Measurements from ENCODE around the gene NOTUM. TPM values are rescaled to one million over a fixed set of nuclear protein-coding genes. Genes with fewer than 3 reads are reported as not detected.

Gene NOTUM
- total RNA-seq, 5 donors from 2014 or later (not counting 1 experiment from before 2014, with no cell fraction given): 0.13 to 0.33 (median 0.29) TPM; not detected in 2

DNA sequence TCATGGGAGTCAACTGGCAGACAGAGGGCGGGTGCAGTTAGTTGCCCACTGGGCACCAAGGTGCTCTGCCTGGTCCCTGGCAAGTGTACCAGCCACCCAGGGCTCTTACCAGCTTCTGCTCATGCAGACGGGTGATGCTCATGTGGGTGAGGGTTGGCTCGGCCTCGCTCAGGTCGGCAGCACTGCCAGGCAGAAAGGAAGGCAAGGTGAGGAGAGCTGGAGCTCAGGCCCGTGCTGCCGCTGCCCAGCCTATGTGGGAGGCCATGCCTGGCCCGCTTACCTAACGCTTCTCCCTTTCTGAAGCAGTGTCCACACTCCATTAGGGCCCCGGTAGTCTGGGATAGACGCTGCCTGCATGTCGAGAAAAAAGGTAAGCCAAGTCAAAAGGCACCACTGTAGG, 45.7 kb downstream of the NOTUM start:
- no peak for ATAC-seq (replicated peaks in 1 of 4)
- H3K36me3 Mint-ChIP-seq: peaks cover 21% of the 10 kb centered on the region
- H3K27me3 Mint-ChIP-seq: no peaks in the 10 kb centered on the region
- Histone ChIP-seq H3K36me3 (ENCODE audit: control insufficient read depth in 2 of 2, extremely low read depth in 1 of 2, insufficient read depth in 1 of 2, low read length in 1 of 2) (peaks cover 22 to 41% of the 10 kb centered on the region in 2 donors), H3K27ac (ENCODE audit: low read length) (no peak overlapping the region), H3K9me3 (no peaks in the 10 kb centered on the region), H3K27me3 (replicated peaks in 1 of 2; ENCODE audit: control insufficient read depth in 2 of 2, extremely low read depth in 1 of 2, insufficient read depth in 2 of 2, low read length in 1 of 2) (no peaks in the 10 kb centered on the region), H3K4me1 (ENCODE audit: control insufficient read depth in 1 of 2, extremely low read depth in 1 of 2, insufficient read depth in 2 of 2, low read length in 2 of 2) (peaks cover 17 to 41% of the 10 kb centered on the region in 2 experiments), H3K4me3 (ENCODE audit: control insufficient read depth in 1 of 2, extremely low read depth in 1 of 2, low read length in 1 of 2) (no peak overlapping the region)
- ChIA-PET POLR2A (no interaction called here), CTCF (no interaction called here)
- H3K4me1 Mint-ChIP-seq: peaks cover 26 to 39% (median 34%) of the 10 kb centered on the region in 3 donors
- H3K27ac Mint-ChIP-seq: no peak overlapping the region
- peak overlapping the region in 2 of 3 donors; percentile 17 to 43 for H3K4me3 Mint-ChIP-seq
- DNase-seq: no peak
- WGBS (ENCODE audit: insufficient coverage): 94% methylated on average over 9 of the region's 12 CpGs
- no peaks in the 10 kb centered on the region for H3K9me3 Mint-ChIP-seq

DNA sequence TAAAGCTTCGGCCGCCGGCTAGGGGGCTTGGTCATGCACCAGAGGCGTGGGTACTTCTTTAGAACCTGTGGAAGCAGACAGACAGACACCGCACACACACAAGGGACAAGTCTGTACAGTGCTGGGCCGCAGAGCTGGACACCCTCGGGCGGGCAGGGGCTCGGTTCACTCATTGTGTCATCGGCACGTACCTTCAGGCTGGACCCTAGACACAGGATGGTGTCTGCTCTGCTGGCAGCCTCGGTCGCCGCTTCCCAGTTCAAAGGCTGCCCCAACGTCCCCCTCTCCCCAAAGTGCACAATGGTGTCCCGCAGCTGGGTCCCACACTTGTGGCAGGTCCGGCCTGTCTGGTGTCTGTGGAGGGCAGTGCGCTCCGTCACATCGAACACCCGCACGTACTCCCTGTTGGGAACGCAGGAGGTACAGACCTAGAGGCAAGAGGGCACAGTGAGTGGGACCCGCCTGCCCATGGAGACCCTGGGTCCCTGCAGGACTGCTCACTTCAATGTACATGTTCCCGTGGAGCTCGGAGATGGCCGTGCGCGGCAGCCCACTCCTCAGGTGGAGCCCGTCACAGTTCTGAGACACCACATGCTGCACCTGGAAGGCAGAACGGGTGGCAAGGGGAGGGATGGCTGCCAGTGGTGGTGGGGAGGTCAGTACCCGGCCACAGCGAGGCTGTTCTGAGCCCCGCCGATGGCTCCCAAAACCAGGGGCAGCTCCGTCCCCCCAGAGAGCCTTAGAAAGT, 46.7 kb downstream of the NOTUM start:
- H3K4me1 Mint-ChIP-seq: peaks cover 26 to 39% (median 34%) of the 10 kb centered on the region in 3 donors
- no peak overlapping the region for H3K4me3 ChIP-seq (ENCODE audit: control insufficient read depth in 1 of 2, extremely low read depth in 1 of 2, low read length in 1 of 2)
- ChIA-PET POLR2A (no interaction called here), CTCF (no interaction called here)
- no peaks in the 10 kb centered on the region for H3K27me3 Mint-ChIP-seq
- no peak overlapping the region for H3K27ac ChIP-seq (ENCODE audit: low read length)
- H3K9me3 Mint-ChIP-seq: no peaks in the 10 kb centered on the region
- peaks cover 23 to 43% of the 10 kb centered on the region in 2 donors for H3K36me3 ChIP-seq (ENCODE audit: control insufficient read depth in 2 of 2, extremely low read depth in 1 of 2, insufficient read depth in 1 of 2, low read length in 1 of 2)
- WGBS (ENCODE audit: insufficient coverage): 94% methylated on average over 22 of the region's 36 CpGs
- peaks cover 18 to 52% of the 10 kb centered on the region in 2 experiments for H3K4me1 ChIP-seq (ENCODE audit: control insufficient read depth in 1 of 2, extremely low read depth in 1 of 2, insufficient read depth in 2 of 2, low read length in 2 of 2)
- no peaks in the 10 kb centered on the region for H3K9me3 ChIP-seq
- H3K27ac Mint-ChIP-seq: no peak overlapping the region
- no peak overlapping the region for H3K4me3 Mint-ChIP-seq
- no peak for DNase-seq
- H3K27me3 ChIP-seq (replicated peaks in 1 of 2; ENCODE audit: control insufficient read depth in 2 of 2, extremely low read depth in 1 of 2, insufficient read depth in 2 of 2, low read length in 1 of 2): no peaks in the 10 kb centered on the region
- H3K36me3 Mint-ChIP-seq: peaks cover 21% of the 10 kb centered on the region
- ATAC-seq (replicated peaks in 1 of 4): no peak

DNA sequence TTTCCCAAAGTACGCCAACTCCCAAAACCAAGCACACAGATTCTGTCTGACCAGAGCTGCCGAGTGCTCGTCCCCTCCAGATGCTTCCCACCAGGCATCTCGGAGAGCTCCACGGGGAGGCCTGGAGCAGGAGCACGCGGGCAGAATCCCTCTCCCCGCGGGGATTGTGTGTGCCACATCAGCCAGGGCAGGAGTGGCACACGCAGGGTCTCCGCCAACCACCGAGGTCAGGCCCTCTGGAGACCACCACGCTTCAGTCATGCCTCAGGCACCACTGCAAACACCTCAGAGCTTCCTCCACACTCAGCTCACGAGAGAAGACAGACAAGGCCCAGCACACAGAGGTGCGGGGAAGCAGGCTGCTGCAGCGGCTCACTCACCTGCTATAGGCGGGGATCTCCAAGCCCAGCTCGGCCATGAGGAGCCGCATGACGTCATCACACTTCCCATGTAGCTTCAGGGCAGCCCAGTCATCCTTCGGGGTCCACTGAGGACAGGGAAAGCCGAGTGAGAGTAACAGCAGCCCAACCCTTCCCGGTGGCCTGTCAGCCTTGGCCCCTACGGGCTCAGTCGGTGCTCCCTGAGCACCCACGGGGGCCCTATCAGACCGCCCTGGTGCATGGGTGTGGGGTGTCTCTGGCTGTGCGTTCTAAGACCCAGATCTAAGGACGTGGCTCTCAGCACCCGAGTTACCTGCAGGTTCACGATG, 47.4 kb downstream of the NOTUM start:
- no peak overlapping the region for H3K27ac ChIP-seq (ENCODE audit: low read length)
- no peaks in the 10 kb centered on the region for H3K9me3 Mint-ChIP-seq
- H3K27me3 Mint-ChIP-seq: no peaks in the 10 kb centered on the region
- no peak overlapping the region for H3K4me3 Mint-ChIP-seq
- no peaks in the 10 kb centered on the region for H3K9me3 ChIP-seq
- H3K4me1 Mint-ChIP-seq: peaks cover 25 to 34% (median 30%) of the 10 kb centered on the region in 3 donors
- H3K4me1 ChIP-seq (ENCODE audit: control insufficient read depth in 1 of 2, extremely low read depth in 1 of 2, insufficient read depth in 2 of 2, low read length in 2 of 2): peaks cover 18 to 55% of the 10 kb centered on the region in 2 experiments
- H3K36me3 Mint-ChIP-seq: peaks cover 21% of the 10 kb centered on the region
- ChIA-PET CTCF (no interaction called here), POLR2A (no interaction called here)
- no peaks in the 10 kb centered on the region for H3K27me3 ChIP-seq (replicated peaks in 1 of 2; ENCODE audit: control insufficient read depth in 2 of 2, extremely low read depth in 1 of 2, insufficient read depth in 2 of 2, low read length in 1 of 2)
- no peak for DNase-seq
- no peak overlapping the region for H3K4me3 ChIP-seq (ENCODE audit: control insufficient read depth in 1 of 2, extremely low read depth in 1 of 2, low read length in 1 of 2)
- H3K27ac Mint-ChIP-seq: peak overlapping the region in 1 of 2 donors; percentile 48
- no peak for ATAC-seq (replicated peaks in 1 of 4)
- WGBS (ENCODE audit: insufficient coverage): 95% methylated on average over 26 of the region's 31 CpGs
- H3K36me3 ChIP-seq (ENCODE audit: control insufficient read depth in 2 of 2, extremely low read depth in 1 of 2, insufficient read depth in 1 of 2, low read length in 1 of 2): peaks cover 27 to 49% of the 10 kb centered on the region in 2 donors

DNA sequence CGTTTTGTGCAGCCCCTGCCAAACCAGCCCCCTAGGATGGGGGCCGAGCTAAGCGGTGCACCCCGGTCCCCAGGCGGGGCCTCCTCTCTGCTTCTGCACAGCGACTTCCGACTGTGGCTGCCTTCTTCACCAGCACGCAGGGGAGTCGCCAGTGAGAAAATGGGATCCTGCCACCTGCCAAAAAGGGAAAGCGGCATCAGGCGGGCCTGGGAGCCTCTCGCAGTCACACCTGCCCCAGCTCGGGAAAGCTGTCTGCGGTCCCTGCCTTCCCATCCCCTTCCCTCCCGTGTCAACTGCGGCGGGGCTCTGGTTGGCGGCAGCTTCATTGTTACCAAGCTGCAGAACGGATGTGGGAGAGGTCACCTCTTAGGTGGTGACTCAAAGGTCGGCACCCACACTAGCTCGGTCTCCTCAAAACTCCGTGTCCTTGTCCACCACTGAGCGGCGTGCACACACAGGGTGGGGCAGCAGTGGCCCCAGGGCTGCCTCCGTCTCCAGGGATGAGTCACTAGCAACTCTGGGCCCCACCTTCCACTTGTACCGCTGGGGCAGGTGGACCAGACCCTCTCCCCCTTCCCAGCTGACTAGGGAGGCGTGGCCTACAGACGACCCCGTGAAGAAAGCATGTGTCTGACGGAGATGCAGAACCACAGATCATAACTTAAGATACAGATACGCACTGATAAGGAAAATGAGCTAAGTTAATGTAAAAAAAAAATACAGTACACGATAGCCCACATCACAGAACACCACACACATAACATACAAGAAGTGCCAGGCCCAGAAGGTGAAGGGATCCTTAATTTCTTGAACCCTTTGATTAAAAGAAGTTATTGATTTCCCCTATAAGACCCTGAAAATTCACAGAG, 48.3 kb downstream of the NOTUM start:
- WGBS (ENCODE audit: insufficient coverage): over 99% methylated on average over 11 of the region's 32 CpGs
- ATAC-seq (replicated peaks in 1 of 4): no peak
- Histone ChIP-seq H3K27me3 (replicated peaks in 1 of 2; ENCODE audit: control insufficient read depth in 2 of 2, extremely low read depth in 1 of 2, insufficient read depth in 2 of 2, low read length in 1 of 2) (no peaks in the 10 kb centered on the region), H3K4me1 (ENCODE audit: control insufficient read depth in 1 of 2, extremely low read depth in 1 of 2, insufficient read depth in 2 of 2, low read length in 2 of 2) (peaks cover 13 to 50% of the 10 kb centered on the region in 2 experiments), H3K4me3 (ENCODE audit: control insufficient read depth in 1 of 2, extremely low read depth in 1 of 2, low read length in 1 of 2) (no peak overlapping the region), H3K36me3 (ENCODE audit: control insufficient read depth in 2 of 2, extremely low read depth in 1 of 2, insufficient read depth in 1 of 2, low read length in 1 of 2) (peaks cover 34 to 58% of the 10 kb centered on the region in 2 donors), H3K27ac (ENCODE audit: low read length) (no peak overlapping the region), H3K9me3 (no peaks in the 10 kb centered on the region)
- Mint-ChIP-seq H3K4me3 (peak overlapping the region; percentile 31 to 69 (median 41)), H3K9me3 (no peaks in the 10 kb centered on the region), H3K27me3 (no peaks in the 10 kb centered on the region), H3K36me3 (peaks cover 21% of the 10 kb centered on the region), H3K4me1 (peaks cover 18 to 27% (median 24%) of the 10 kb centered on the region in 3 donors), H3K27ac (peak overlapping the region in 1 of 2 donors; percentile 48)
- ChIA-PET POLR2A (no interaction called here), CTCF (no interaction called here)
- DNase-seq: no peak

DNA sequence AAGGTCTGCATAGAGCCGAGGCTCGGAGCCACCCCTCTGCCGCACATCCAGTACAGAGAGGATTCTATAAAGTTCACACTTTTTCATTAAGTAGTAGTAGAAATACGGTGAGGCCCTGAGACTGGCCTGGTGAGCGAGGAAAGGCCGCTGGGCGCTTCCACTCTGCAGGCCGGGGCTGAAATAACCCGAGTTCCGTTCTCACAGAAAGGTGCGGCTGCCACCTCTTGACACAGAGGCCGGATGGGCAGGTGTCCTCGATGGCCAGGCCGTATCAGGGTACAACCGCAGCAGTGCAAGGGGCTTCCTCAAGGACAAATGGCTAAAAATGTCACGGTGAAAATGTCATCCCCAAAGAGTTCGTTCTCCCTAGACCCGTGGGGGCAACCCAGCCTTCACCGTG, 49.0 kb downstream of the NOTUM start:
- no peaks in the 10 kb centered on the region for H3K9me3 Mint-ChIP-seq
- Histone ChIP-seq H3K36me3 (ENCODE audit: control insufficient read depth in 2 of 2, extremely low read depth in 1 of 2, insufficient read depth in 1 of 2, low read length in 1 of 2) (peaks cover 40 to 62% of the 10 kb centered on the region in 2 donors), H3K9me3 (no peaks in the 10 kb centered on the region), H3K4me1 (ENCODE audit: control insufficient read depth in 1 of 2, extremely low read depth in 1 of 2, insufficient read depth in 2 of 2, low read length in 2 of 2) (peaks cover 9 to 45% of the 10 kb centered on the region in 2 experiments), H3K27me3 (replicated peaks in 1 of 2; ENCODE audit: control insufficient read depth in 2 of 2, extremely low read depth in 1 of 2, insufficient read depth in 2 of 2, low read length in 1 of 2) (no peaks in the 10 kb centered on the region), H3K27ac (ENCODE audit: low read length) (peak overlapping the region; percentile 47), H3K4me3 (ENCODE audit: control insufficient read depth in 1 of 2, extremely low read depth in 1 of 2, low read length in 1 of 2) (peak overlapping the region in 1 of 2 donors; percentile 32)
- ChIA-PET CTCF (no interaction called here), POLR2A (no interaction called here)
- peaks cover 13 to 22% (median 20%) of the 10 kb centered on the region in 3 donors for H3K4me1 Mint-ChIP-seq
- H3K36me3 Mint-ChIP-seq: peaks cover 21% of the 10 kb centered on the region
- peak overlapping the region in 1 of 2 donors; percentile 69 for H3K27ac Mint-ChIP-seq
- peak overlapping the region; percentile 41 to 69 (median 52) for H3K4me3 Mint-ChIP-seq
- no peaks in the 10 kb centered on the region for H3K27me3 Mint-ChIP-seq
- ATAC-seq (replicated peaks in 1 of 4): no peak
- 87% methylated on average over 16 of the region's 19 CpGs for WGBS (ENCODE audit: insufficient coverage)
- DNase-seq: no peak
